Naive B cell (primary cell): ENCODE data around the gene ADGRV1. TPM values are rescaled to one million over a fixed set of nuclear protein-coding genes. Genes with fewer than 3 reads are reported as not detected.
"Not testable (repeated sequence)": the region's sequence is repeated elsewhere in the genome, so short reads cannot be mapped to it uniquely, and the experiment has no call there.

Experiments used
- ATAC-seq, 2 donors: fragments of 150-1000 bp; cut with Tn5 transposase; 2 replicates each; pipeline ENCODE4 v1.10.0; 2021; ENCODE audit warnings: low read depth in 2 of 2, mild to moderate bottlenecking in 2 of 2, moderate library complexity in 2 of 2
- DNase-seq: peaks from one replicate; pipeline ENCODE4 v3.0.0; 2022
- H3K27ac Mint-ChIP-seq, 6 donors: one replicate each; pipeline ENCODE4 v1.8.0; 2020 to 2022; ENCODE audit warnings: mild to moderate bottlenecking in 6 of 6, mixed read lengths in 6 of 6, moderate library complexity in 5 of 6, inconsistent platforms in 2 of 6
- H3K27me3 Mint-ChIP-seq, 3 donors: one replicate each; pipeline ENCODE4 v1.8.0; 2021 to 2022; ENCODE audit warnings: mixed read lengths in 3 of 3, mild to moderate bottlenecking in 1 of 3
- H3K36me3 Mint-ChIP-seq, 2 donors: one replicate each; pipeline ENCODE4 v1.8.0; 2020 to 2022; ENCODE audit warnings: mixed read lengths in 2 of 2, inconsistent platforms in 1 of 2, mild to moderate bottlenecking in 1 of 2
- H3K4me1 Mint-ChIP-seq, 3 donors: one replicate each; pipeline ENCODE4 v1.8.0; 2020 to 2022; ENCODE audit warnings: mixed read lengths in 3 of 3, inconsistent platforms in 1 of 3, mild to moderate bottlenecking in 1 of 3, moderate library complexity in 1 of 3
- H3K4me3 Mint-ChIP-seq, 8 donors: one replicate each; pipeline ENCODE4 v1.8.0; 2020 to 2022; ENCODE audit warnings: mild to moderate bottlenecking in 8 of 8, mixed read lengths in 8 of 8, moderate library complexity in 8 of 8, inconsistent platforms in 2 of 8
- H3K9me3 Mint-ChIP-seq, 7 donors: one replicate each; pipeline ENCODE4 v1.8.0; 2020 to 2022; ENCODE audit warnings: mixed read lengths in 7 of 7, mild to moderate bottlenecking in 5 of 7, inconsistent platforms in 2 of 7, moderate library complexity in 1 of 7
- polyA plus RNA-seq, 6 donors: library from polyadenylated mRNA; unstranded; fragments of 300-500 nt; fragmentation: Illumina TruSeq; gene quantifications; one replicate each; pipeline ENCODE4 v1.2.3, GENCODE V29; 2021; ENCODE audit warnings: low read depth in 6 of 6

Gene ADGRV1
- polyA plus RNA-seq, 6 donors from 2014 or later: 0.62 TPM; not detected in 5

DNA sequence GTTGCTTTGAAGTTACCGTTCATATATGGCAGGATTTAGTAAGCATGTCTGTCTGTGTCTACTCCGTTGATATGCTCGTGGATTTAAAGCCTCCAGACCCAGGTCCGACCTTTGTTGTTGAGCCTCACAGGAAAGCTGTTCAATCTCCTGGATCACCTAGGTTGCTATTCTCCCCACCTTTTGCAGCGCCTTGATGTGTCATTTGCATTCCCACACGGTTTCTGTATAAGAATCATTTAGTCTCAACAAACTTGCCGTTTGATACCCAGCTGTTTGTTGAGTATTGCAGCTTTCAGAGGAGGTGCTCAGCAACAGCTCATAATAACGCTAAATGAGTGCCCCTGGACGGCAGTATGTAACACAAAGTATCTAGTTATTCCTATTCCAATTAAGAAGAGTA, 1.2 kb upstream of the ADGRV1 start:
- peaks cover 64 to 79% (median 77%) of the 10 kb centered on the region in 3 donors for H3K27me3 Mint-ChIP-seq
- DNase-seq (no peak), ATAC-seq (no peak)
- H3K4me3 Mint-ChIP-seq: peak overlapping the region in 1 of 8 donors; percentile 25
- H3K27ac Mint-ChIP-seq: no peak overlapping the region
- no peaks in the 10 kb centered on the region for H3K36me3 Mint-ChIP-seq
- peaks cover 13 to 15% (median 15%) of the 10 kb centered on the region in 3 donors for H3K4me1 Mint-ChIP-seq
- H3K9me3 Mint-ChIP-seq: no peaks in the 10 kb centered on the region

DNA sequence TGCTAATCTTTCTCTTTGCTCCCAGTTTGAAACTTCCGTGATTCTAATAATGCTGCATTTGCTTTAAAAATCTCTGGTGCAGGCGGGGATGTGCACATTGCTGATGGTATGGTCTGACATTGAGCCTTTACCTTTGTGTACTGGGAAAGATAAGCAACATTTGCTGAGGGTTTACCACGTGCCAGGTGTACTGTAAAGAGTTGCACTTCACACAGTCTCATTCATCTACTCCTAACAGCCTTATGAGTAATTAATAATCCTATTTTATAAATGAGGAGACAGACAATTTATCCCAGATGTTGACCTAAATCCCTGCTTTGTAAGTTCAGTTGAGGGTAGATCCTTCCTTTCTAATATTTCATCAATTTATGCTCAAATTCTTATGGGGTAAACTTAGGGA, 726 bp upstream of the ADGRV1 start:
- Mint-ChIP-seq H3K27me3 (peaks cover 64 to 75% (median 74%) of the 10 kb centered on the region in 3 donors), H3K36me3 (no peaks in the 10 kb centered on the region), H3K4me1 (peaks cover 13 to 15% (median 15%) of the 10 kb centered on the region in 3 donors), H3K27ac (peak overlapping the region in 1 of 6 donors; percentile 53), H3K9me3 (no peaks in the 10 kb centered on the region), H3K4me3 (peak overlapping the region in 7 of 8 donors; percentile 8 to 76 (median 67))
- DNase-seq (no peak), ATAC-seq (no peak)

DNA sequence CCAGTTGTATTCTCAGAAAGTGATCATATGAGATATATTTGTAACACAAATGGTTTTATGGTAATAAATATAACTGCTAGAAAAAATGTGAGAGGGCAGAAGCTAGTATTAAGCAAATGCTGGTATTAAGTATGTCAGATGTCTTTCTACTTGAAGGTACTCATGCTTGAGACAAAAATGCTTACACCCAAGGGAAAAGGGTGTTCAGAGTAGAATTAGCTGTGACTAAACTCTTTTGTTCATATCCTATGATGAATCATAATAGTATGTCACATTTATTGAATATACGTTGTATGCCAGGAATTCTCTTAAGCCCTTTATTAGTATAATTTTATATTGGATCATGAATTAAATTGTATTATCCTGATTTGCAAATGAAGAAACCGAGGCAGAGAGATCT, 2.2 kb downstream of the ADGRV1 start:
- H3K27me3 Mint-ChIP-seq: peaks cover 60 to 70% (median 70%) of the 10 kb centered on the region in 3 donors
- peaks cover 0 to 6% (median 0%) of the 10 kb centered on the region in 7 donors for H3K9me3 Mint-ChIP-seq
- no peaks in the 10 kb centered on the region for H3K36me3 Mint-ChIP-seq
- DNase-seq (no peak), ATAC-seq (no peak)
- H3K27ac Mint-ChIP-seq: no peak overlapping the region
- H3K4me3 Mint-ChIP-seq: no peak overlapping the region
- H3K4me1 Mint-ChIP-seq: peaks cover 13 to 15% (median 15%) of the 10 kb centered on the region in 3 donors

DNA sequence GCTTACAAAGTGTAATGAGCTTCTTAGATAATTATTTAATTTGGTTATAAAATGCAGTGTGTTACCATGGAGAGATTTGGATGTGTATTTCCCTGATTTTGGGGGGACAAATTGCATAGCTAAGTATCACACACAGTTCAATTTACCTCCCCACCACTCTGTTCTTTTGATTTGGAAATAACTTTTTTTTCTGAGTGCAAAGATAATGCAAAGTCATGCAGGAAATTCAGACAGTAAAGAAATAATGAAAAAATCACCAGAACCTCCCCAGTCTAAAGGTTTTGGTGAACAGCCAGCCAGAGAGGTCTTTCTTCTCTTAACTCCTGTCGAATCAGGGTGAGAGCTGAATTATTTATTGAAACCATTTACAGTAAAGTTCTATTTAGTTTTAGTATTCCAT, 3.2 kb downstream of the ADGRV1 start:
- no peaks in the 10 kb centered on the region for H3K36me3 Mint-ChIP-seq
- peaks cover 0 to 6% (median 0%) of the 10 kb centered on the region in 7 donors for H3K9me3 Mint-ChIP-seq
- H3K27ac Mint-ChIP-seq: no peak overlapping the region
- H3K4me1 Mint-ChIP-seq: peaks cover 13 to 15% (median 15%) of the 10 kb centered on the region in 3 donors
- no peak for ATAC-seq
- no peak overlapping the region for H3K4me3 Mint-ChIP-seq
- DNase-seq: no peak
- H3K27me3 Mint-ChIP-seq: peaks cover 52 to 62% (median 61%) of the 10 kb centered on the region in 3 donors

DNA sequence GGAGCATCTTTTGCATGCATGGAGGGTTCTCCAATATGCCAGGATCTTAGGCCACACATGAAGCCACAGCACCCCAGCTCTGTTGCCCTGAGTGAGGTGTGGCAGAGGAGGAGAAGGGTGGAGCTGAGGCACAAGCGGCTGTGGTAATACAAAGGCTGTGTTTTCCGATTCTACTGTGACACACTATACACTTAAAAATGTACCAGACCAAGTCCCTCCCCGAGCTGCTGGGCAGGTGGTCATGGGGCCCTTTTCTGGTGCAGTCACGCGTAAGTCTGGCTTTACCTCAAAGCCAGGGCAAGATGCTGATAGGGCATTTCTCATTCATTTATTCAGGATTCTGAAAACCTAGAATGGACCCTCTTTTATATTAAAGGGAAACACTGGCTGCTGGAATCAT, 3.7 kb downstream of the ADGRV1 start:
- Mint-ChIP-seq H3K27ac (no peak overlapping the region), H3K36me3 (no peaks in the 10 kb centered on the region), H3K4me3 (no peak overlapping the region), H3K27me3 (peaks cover 52 to 63% (median 56%) of the 10 kb centered on the region in 3 donors), H3K9me3 (peaks cover 0 to 6% (median 0%) of the 10 kb centered on the region in 7 donors), H3K4me1 (peaks cover 13 to 15% (median 15%) of the 10 kb centered on the region in 3 donors)
- no peak for ATAC-seq
- no peak for DNase-seq

DNA sequence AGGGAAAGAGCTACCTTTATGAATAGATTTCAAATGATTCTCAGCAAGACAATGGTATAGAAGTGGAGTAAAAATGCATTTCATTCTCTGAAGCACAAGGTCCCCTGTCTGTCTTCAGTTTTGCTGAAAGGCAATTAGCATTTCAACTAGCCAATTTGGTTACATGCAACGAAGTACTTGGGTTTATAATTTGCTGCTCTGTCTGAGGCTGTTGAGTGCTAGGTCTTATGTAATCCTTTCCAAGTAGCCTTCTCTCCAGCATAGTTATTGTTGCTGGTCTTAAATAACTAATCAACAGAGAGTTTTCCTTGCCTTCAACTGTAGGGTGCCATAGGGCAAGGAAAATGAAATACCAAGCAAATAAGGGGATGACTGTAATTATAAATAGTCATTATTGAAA, 4.5 kb downstream of the ADGRV1 start:
- peaks cover 49 to 55% (median 49%) of the 10 kb centered on the region in 3 donors for H3K27me3 Mint-ChIP-seq
- peaks cover 0 to 6% (median 0%) of the 10 kb centered on the region in 7 donors for H3K9me3 Mint-ChIP-seq
- H3K27ac Mint-ChIP-seq: no peak overlapping the region
- ATAC-seq (no peak), DNase-seq (no peak)
- H3K4me1 Mint-ChIP-seq: peaks cover 9 to 12% (median 11%) of the 10 kb centered on the region in 3 donors
- no peaks in the 10 kb centered on the region for H3K36me3 Mint-ChIP-seq
- no peak overlapping the region for H3K4me3 Mint-ChIP-seq

DNA sequence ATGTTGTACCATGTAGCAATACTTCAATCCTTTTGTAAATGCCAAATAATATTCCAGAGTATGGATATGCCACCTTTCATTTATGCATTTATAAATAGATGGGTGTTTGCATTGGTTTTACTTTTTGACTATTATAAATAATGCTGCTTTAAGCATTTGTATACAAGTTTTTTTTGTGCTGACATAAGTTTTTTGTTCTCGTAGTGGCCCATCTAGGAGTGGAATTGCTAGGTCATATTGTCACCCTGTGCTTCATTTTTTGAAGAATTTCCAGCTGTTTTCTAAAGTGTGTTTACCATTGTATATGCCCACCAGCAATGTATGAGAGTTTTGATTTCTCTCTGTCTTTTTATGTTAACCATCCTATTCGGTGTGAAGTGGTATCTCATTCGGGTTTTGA, 6.9 kb downstream of the ADGRV1 start:
- ATAC-seq: no peak
- Mint-ChIP-seq H3K27ac (no peak overlapping the region), H3K9me3 (peaks cover 0 to 19% (median 11%) of the 10 kb centered on the region in 7 donors), H3K4me3 (no peak overlapping the region), H3K27me3 (peaks cover 41 to 59% (median 49%) of the 10 kb centered on the region in 3 donors), H3K36me3 (no peaks in the 10 kb centered on the region), H3K4me1 (no peaks in the 10 kb centered on the region)
- no peak for DNase-seq

DNA sequence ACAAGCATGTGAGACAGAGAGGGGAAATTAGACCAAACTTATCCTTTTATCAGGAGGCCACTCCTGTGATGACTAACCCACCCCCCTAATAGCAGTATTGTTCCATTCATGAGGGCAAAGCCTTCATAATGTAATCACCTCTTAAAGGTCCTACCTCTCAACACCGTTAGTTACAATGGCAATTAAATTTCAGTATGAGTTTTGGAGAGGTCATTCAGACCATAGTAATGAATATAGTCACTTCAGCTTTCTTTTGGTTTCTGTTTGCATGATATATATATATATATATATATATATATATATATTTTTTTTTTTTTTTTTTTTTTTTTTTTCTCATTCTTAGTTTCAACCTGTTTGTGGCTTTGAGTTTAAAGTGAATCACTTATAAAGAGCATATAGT, 10.5 kb downstream of the ADGRV1 start:
- peaks cover 38 to 61% (median 57%) of the 10 kb centered on the region in 3 donors for H3K27me3 Mint-ChIP-seq

DNA sequence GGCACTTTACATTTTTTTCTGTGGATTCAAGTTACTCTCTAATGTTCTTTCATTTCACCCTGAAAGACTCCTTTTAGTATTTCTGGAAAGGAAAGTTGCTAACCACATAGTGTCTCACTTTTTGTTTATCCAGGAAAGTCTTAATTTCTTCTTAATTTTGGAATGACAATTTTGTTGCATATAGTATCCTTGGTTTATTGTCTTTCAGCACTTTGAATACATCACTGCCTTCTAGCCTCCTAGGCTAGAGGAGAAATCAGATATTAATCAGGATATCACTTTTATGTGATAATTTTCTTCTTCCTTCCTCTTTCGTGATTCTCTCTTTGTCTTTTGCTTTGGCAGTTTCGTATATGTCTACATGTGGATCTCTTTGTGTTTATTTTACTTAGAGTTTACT, 11.4 kb downstream of the ADGRV1 start:
- Mint-ChIP-seq H3K27ac (no peak overlapping the region), H3K27me3 (peaks cover 31 to 62% (median 57%) of the 10 kb centered on the region in 3 donors), H3K9me3 (peaks cover 0 to 28% (median 19%) of the 10 kb centered on the region in 7 donors), H3K4me1 (no peaks in the 10 kb centered on the region), H3K4me3 (no peak overlapping the region), H3K36me3 (no peaks in the 10 kb centered on the region)
- DNase-seq (no peak), ATAC-seq (no peak)

More for the DNA sequence above, 10.5 kb downstream of the ADGRV1 start:
- Mint-ChIP-seq H3K36me3 (no peaks in the 10 kb centered on the region), H3K4me1 (no peaks in the 10 kb centered on the region), H3K4me3 (no peak overlapping the region), H3K9me3 (peaks cover 0 to 30% (median 19%) of the 10 kb centered on the region in 7 donors), H3K27ac (no peak overlapping the region)
- no peak for ATAC-seq
- DNase-seq: no peak

DNA sequence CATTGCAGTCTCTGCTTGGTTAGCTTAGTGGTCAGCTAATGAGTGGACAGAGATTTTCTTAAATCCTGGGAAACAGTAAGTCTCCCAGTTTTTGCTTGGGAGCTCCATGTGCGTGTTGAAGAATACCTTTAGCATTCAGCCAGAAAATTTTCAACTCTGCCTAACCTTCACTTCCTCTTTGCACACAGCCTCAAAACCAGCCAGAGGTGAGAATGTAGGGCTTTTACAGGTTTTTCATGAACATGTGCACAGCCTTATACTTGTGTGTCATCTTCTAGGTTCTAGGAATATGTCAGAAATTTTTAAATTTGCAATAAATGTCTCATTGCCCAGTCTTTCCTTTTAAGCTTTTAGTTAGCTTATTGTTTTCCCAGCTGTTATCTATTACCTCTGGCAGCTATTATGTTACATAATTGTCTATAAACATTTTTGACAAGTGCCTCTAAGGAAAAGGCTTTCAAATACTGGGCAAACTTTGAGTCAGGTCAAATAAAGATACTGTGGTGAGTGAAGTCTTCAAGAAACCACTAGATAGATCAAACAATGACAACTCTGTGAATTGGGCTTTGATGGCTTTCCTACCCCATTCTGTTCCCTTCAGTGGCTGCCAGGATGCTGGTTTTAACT, 12.7 kb downstream of the ADGRV1 start:
- H3K27me3 Mint-ChIP-seq: peaks cover 26 to 53% (median 51%) of the 10 kb centered on the region in 3 donors
- peaks cover 0 to 25% (median 22%) of the 10 kb centered on the region in 7 donors for H3K9me3 Mint-ChIP-seq
- no peaks in the 10 kb centered on the region for H3K4me1 Mint-ChIP-seq
- H3K4me3 Mint-ChIP-seq: no peak overlapping the region
- no peak for DNase-seq
- no peak for ATAC-seq
- H3K27ac Mint-ChIP-seq: no peak overlapping the region
- no peaks in the 10 kb centered on the region for H3K36me3 Mint-ChIP-seq

DNA sequence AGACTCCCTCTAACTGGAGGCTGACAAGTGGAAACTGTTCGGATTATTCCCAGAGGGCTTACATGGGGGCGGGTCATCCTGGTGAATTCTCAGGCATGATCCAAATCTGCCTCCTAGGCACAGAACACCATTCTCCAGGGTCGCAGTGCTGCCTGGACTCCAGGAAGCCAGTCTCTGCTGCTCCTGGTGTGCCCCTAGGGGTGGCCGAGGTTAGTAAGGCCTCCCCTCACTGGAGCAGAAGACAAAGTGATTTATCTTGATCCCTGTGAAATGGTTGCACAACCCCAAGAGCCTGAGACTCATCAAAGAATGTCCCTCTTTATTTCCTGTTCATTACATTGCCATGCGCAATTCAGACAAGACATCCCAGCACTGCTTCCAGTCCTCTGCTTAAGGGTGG, 17.1 kb downstream of the ADGRV1 start:
- peaks cover 19 to 51% (median 48%) of the 10 kb centered on the region in 3 donors for H3K27me3 Mint-ChIP-seq
- peaks cover 4 to 38% (median 32%) of the 10 kb centered on the region in 7 donors for H3K9me3 Mint-ChIP-seq
- H3K4me3 Mint-ChIP-seq: no peak overlapping the region
- no peak for DNase-seq
- no peak overlapping the region for H3K27ac Mint-ChIP-seq
- H3K36me3 Mint-ChIP-seq: peaks cover 0 to 6% of the 10 kb centered on the region in 2 donors
- no peaks in the 10 kb centered on the region for H3K4me1 Mint-ChIP-seq
- ATAC-seq: no peak

DNA sequence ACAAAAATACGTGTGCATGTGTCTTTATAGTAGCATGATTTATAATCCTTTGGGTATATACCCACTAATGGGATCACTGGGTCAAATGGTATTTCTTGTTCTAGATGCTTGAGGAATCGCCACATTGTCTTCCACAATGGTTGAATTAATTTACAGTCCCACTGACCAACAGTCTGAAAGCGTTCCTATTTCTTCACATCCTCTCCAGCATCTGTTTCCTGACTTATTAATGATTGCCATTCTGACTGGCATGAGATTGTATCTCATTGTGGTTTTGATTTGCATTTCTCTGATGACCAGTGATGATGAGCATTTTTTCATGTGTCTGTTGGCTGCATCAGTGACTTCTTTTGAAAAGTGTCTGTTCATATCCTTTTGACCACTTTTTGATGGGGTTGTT, 18.0 kb downstream of the ADGRV1 start:
- not testable (repeated sequence) for H3K27ac Mint-ChIP-seq, H3K4me1 Mint-ChIP-seq, DNase-seq, H3K4me3 Mint-ChIP-seq, ATAC-seq, H3K36me3 Mint-ChIP-seq
- Mint-ChIP-seq H3K9me3 (peaks cover 7 to 35% (median 29%) of the 10 kb centered on the region in 7 donors), H3K27me3 (peaks cover 23 to 54% (median 47%) of the 10 kb centered on the region in 3 donors)

DNA sequence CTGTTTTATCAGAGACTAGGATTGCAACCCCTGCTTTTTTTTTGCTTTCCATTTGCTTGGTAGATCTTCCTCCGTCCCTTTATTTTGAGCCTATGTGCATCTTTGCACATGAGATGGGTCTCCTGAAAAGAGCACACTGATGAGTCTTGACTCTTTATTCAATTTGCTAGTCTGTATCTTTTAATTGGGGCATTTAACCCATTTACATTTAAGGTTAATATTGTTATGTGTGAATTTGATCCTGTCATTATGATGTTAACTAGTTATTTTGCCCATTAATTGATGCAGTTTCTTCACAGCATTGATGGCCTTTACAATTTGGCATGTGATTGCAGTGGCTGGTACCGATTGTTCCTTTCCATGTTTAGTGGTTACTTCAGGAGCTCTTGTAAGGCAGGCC, 21.3 kb downstream of the ADGRV1 start:
- H3K4me1 Mint-ChIP-seq, H3K36me3 Mint-ChIP-seq, DNase-seq, ATAC-seq, H3K4me3 Mint-ChIP-seq: not testable (repeated sequence)
- H3K27me3 Mint-ChIP-seq: peaks cover 10 to 42% (median 36%) of the 10 kb centered on the region in 3 donors
- peak overlapping the region in 1 of 6 donors; percentile 3 for H3K27ac Mint-ChIP-seq
- H3K9me3 Mint-ChIP-seq: peaks cover 7 to 35% (median 24%) of the 10 kb centered on the region in 7 donors

DNA sequence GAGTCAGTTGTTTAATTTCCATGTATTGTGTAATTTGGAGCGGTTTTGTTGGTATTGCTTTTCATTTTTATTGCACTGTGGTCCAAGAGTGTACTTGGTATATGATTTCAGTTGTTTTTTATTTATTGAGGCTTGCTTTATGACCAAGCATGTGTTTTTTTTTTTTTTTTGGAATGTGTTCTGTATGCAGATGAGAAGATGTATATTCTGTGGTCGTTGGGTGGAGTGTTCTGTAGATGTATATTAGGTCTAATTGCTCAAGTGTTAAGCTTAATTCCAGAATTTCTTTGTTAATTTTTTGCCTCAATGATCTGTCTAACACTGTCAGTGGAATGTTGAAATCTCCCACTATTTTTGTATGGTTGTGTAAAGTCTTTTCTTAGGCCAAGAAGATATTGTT, 23.4 kb downstream of the ADGRV1 start:
- Mint-ChIP-seq H3K4me3 (no peak overlapping the region), H3K4me1 (no peaks in the 10 kb centered on the region), H3K9me3 (peaks cover 7 to 35% (median 22%) of the 10 kb centered on the region in 7 donors), H3K36me3 (peaks cover 0 to 10% of the 10 kb centered on the region in 2 donors), H3K27ac (no peak overlapping the region), H3K27me3 (peaks cover 23 to 54% (median 39%) of the 10 kb centered on the region in 3 donors)
- no peak for DNase-seq
- no peak for ATAC-seq
